ENCODE measurements around the gene SEC16A.

Gene SEC16A

GRCh38 chr9:136497916-136498695 is 15.3 kb upstream of the SEC16A start:
- Histone ChIP-seq H3K4me3 (ENCODE audit: low read length) (no peak overlapping the region), H3K4me1 (ENCODE audit: low read length) (no peaks in the 10 kb centered on the region), H3K9me2 (replicated peaks; ENCODE audit: insufficient read depth, low read length) (no peaks in the 10 kb centered on the region), H3K79me2 (ENCODE audit: low read length) (no peaks in the 10 kb centered on the region), H4K20me1 (ENCODE audit: insufficient read depth, low read length) (no peaks in the 10 kb centered on the region), H3K27ac (ENCODE audit: low read length) (no peak overlapping the region), H3K4me2 (ENCODE audit: low read depth, low read length) (no peak overlapping the region), H3K36me3 (replicated peaks; ENCODE audit: insufficient read depth, low read length) (no peaks in the 10 kb centered on the region; the same call in 1 of the 2 replicates), H2AFZ (ENCODE audit: low read length) (no peak overlapping the region), H3F3A (ENCODE audit: insufficient read depth, low read length) (no peaks in the 10 kb centered on the region), H3K9me3 (replicated peaks; ENCODE audit: insufficient read depth, low read length) (no peaks in the 10 kb centered on the region), H3K27me3 (replicated peaks; ENCODE audit: insufficient read depth, low read length) (no peaks in the 10 kb centered on the region), H3K9ac (ENCODE audit: low read length) (no peak overlapping the region)
- no peak for DNase-seq
- TF ChIP-seq EZH2 (optimal IDR thresholded peaks at IDR 0.05; ENCODE audit: low read depth, low read length): no peak
- no peak for TF ChIP-seq CTCF (IDR thresholded peaks at IDR 0.05; ENCODE audit: low read length)
- no peak for TF ChIP-seq EZH2phosphoT487 (IDR thresholded peaks at IDR 0.05; ENCODE audit: low read length)

DNA sequence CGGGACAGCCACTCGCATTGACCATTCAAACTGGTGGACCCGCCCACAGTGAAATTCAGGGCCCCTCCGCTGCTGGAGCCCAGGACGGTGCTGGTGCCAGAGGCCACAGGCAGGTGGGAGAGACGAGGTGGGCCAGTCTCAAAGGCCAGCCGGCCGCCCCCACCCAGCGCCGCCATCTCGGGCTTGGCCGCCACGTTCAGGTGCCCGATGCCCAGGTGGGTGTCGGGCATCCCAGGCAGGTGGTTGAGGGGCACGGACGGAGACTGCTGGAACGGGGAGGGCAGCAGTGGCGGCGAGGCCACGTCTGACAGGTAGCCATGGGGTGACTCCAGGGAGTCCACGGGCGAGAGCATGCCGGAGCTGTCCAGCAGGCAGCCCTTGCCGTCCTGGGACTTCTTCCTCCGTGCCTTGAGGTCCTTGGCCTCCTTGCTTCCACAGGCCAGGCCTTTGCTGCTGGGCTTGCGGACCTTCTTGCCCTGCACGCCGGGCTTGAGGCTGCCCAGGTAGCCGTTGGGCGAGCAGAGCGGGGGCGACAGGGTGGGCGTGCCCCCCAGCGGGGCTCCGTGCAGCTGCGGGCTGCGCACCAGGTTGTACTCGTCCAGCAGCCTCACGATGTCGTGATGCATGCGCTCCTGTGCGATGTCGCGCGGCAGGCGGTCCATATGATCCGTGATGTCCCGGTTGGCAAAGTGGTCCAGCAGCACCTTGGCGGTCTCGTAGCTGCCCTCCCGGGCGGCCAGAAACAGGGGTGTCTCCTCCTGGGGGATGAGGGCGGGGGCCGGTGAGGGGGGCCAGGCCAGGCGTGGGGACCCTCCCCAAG is 14.2 kb upstream of the SEC16A start:
- Histone ChIP-seq H3K4me1 (ENCODE audit: low read length) (no peaks in the 10 kb centered on the region), H3K4me2 (ENCODE audit: low read depth, low read length) (no peak overlapping the region), H3K79me2 (ENCODE audit: low read length) (no peaks in the 10 kb centered on the region), H3K27me3 (replicated peaks; ENCODE audit: insufficient read depth, low read length) (no peaks in the 10 kb centered on the region), H2AFZ (ENCODE audit: low read length) (no peak overlapping the region), H3K9ac (ENCODE audit: low read length) (no peak overlapping the region), H3K9me2 (replicated peaks; ENCODE audit: insufficient read depth, low read length) (no peaks in the 10 kb centered on the region), H3K4me3 (ENCODE audit: low read length) (no peak overlapping the region), H3K9me3 (replicated peaks; ENCODE audit: insufficient read depth, low read length) (no peaks in the 10 kb centered on the region), H3F3A (ENCODE audit: insufficient read depth, low read length) (no peaks in the 10 kb centered on the region), H3K36me3 (replicated peaks; ENCODE audit: insufficient read depth, low read length) (no peaks in the 10 kb centered on the region; the same call in 1 of the 2 replicates), H3K27ac (ENCODE audit: low read length) (no peak overlapping the region), H4K20me1 (ENCODE audit: insufficient read depth, low read length) (no peaks in the 10 kb centered on the region)
- TF ChIP-seq CTCF (IDR thresholded peaks at IDR 0.05; ENCODE audit: low read length) (no peak), EZH2phosphoT487 (IDR thresholded peaks at IDR 0.05; ENCODE audit: low read length) (no peak), EZH2 (optimal IDR thresholded peaks at IDR 0.05; ENCODE audit: low read depth, low read length) (no peak)
- DNase-seq: no peak

DNA sequence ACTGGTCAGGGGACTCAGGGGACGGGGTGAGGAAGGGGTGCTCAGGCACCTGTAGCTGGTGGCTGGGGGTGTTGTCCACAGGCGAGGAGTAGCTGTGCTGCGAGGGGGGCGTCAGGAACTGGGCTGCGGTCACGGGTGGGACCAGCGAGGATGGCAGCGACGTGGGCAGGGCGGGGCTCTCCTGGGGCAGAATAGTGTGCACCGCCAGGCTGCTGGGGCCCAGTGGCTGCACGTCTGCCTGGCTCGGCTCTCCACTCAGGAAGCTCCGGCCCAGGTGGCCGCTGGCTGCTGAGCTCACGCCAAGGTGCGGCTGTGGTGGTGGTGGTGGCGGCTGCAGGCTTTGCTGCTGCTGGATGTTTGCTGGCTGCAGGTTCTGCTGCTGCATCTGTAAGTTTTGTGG is 13.3 kb upstream of the SEC16A start:
- DNase-seq: no peak
- TF ChIP-seq EZH2 (optimal IDR thresholded peaks at IDR 0.05; ENCODE audit: low read depth, low read length) (no peak), CTCF (IDR thresholded peaks at IDR 0.05; ENCODE audit: low read length) (no peak), EZH2phosphoT487 (IDR thresholded peaks at IDR 0.05; ENCODE audit: low read length) (no peak)
- Histone ChIP-seq H3K9me2 (replicated peaks; ENCODE audit: insufficient read depth, low read length) (no peaks in the 10 kb centered on the region), H3K9me3 (replicated peaks; ENCODE audit: insufficient read depth, low read length) (no peaks in the 10 kb centered on the region), H3F3A (ENCODE audit: insufficient read depth, low read length) (no peaks in the 10 kb centered on the region), H3K79me2 (ENCODE audit: low read length) (no peaks in the 10 kb centered on the region), H4K20me1 (ENCODE audit: insufficient read depth, low read length) (no peaks in the 10 kb centered on the region), H3K27ac (ENCODE audit: low read length) (no peak overlapping the region), H3K27me3 (replicated peaks; ENCODE audit: insufficient read depth, low read length) (no peaks in the 10 kb centered on the region), H3K4me3 (ENCODE audit: low read length) (no peak overlapping the region), H2AFZ (ENCODE audit: low read length) (no peak overlapping the region), H3K36me3 (replicated peaks; ENCODE audit: insufficient read depth, low read length) (no peaks in the 10 kb centered on the region; the same call in 1 of the 2 replicates), H3K4me2 (ENCODE audit: low read depth, low read length) (no peak overlapping the region), H3K4me1 (ENCODE audit: low read length) (no peaks in the 10 kb centered on the region), H3K9ac (ENCODE audit: low read length) (no peak overlapping the region)
